ENCODE measurements around the gene CCDC159. TPM values are rescaled to one million over a fixed set of nuclear protein-coding genes. Genes with fewer than 3 reads are reported as not detected.
"Not testable (repeated sequence)": the region's sequence is repeated elsewhere in the genome, so short reads cannot be mapped to it uniquely, and the experiment has no call there.

The CCDC159 gene
- total and polyA plus RNA-seq, 2 donors, result 14.3 to 29.0 TPM

GRCh38 chr19:11325544-11325943, 20.8 kb upstream of the CCDC159 start:
- no peaks in the 10 kb centered on the region for H3K36me3 ChIP-seq (ENCODE audit: insufficient read depth)
- no peak overlapping the region for H3K27ac ChIP-seq (ENCODE audit: low read depth)
- WGBS, result 89% methylated on average over 7 of the region's 7 CpGs
- H3K4me3 ChIP-seq (ENCODE audit: low read depth, low read length), result no peak overlapping the region
- no peak for DNase-seq (ENCODE audit: extremely low spot score)
- H3K4me1 ChIP-seq (ENCODE audit: insufficient read depth), result no peaks in the 10 kb centered on the region

- no peak overlapping the region for H3K27ac ChIP-seq (ENCODE audit: low read depth)
- no peaks in the 10 kb centered on the region for H3K4me1 ChIP-seq (ENCODE audit: insufficient read depth)
- H3K36me3 ChIP-seq (ENCODE audit: insufficient read depth), result peaks cover under 1% of the 10 kb centered on the region
- no peak overlapping the region for H3K4me3 ChIP-seq (ENCODE audit: low read depth, low read length)
- no peak for DNase-seq (ENCODE audit: extremely low spot score)
- WGBS, result 60% methylated on average over 4 of the region's 4 CpGs
Measured at GRCh38 chr19:11330127-11330526, 16.2 kb upstream of the CCDC159 start.

- no peak for DNase-seq (ENCODE audit: extremely low spot score)
- Histone ChIP-seq H3K27ac (ENCODE audit: low read depth) (no peak overlapping the region), H3K36me3 (ENCODE audit: insufficient read depth) (peaks cover 8% of the 10 kb centered on the region), H3K4me3 (ENCODE audit: low read depth, low read length) (no peak overlapping the region), H3K4me1 (ENCODE audit: insufficient read depth) (no peaks in the 10 kb centered on the region)
- WGBS, result 75% methylated on average over 4 of the region's 4 CpGs
Measured at GRCh38 chr19:11331502-11331901, 14.8 kb upstream of the CCDC159 start.

DNA sequence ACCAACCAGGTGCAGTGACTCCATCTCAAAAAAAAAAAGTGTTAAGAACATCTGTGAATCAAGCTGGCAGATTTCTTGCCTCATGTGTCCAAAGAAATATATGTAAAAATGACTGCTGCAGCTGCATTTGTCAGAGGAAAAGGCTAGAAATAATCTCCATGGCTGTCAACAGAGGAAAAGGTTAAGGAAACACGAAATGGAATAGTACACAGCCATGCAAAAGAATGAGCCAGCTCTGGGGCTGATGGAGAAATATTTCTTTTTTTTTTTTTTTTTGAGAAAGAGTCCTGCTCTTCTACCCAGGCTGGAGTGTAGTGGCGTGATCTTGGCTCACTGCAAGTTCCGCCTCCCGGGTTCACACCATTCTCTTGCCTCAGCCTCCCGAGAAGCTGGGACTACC, 13.5 kb upstream of the CCDC159 start:
- WGBS, result 94% methylated on average over 5 of the region's 5 CpGs
- Histone ChIP-seq H3K27ac (ENCODE audit: low read depth) (no peak overlapping the region), H3K36me3 (ENCODE audit: insufficient read depth) (peaks cover 8% of the 10 kb centered on the region), H3K4me1 (ENCODE audit: insufficient read depth) (no peaks in the 10 kb centered on the region), H3K4me3 (ENCODE audit: low read depth, low read length) (no peak overlapping the region)
- DNase-seq (ENCODE audit: extremely low spot score), result no peak

- not testable (repeated sequence) for H3K4me3 ChIP-seq (ENCODE audit: low read depth, low read length); H3K36me3 ChIP-seq (ENCODE audit: insufficient read depth); DNase-seq (ENCODE audit: extremely low spot score); H3K4me1 ChIP-seq (ENCODE audit: insufficient read depth); H3K27ac ChIP-seq (ENCODE audit: low read depth)
- WGBS, result 85% methylated on average over 9 of the region's 9 CpGs
Measured at GRCh38 chr19:11333838-11334237, 12.5 kb upstream of the CCDC159 start.

DNA sequence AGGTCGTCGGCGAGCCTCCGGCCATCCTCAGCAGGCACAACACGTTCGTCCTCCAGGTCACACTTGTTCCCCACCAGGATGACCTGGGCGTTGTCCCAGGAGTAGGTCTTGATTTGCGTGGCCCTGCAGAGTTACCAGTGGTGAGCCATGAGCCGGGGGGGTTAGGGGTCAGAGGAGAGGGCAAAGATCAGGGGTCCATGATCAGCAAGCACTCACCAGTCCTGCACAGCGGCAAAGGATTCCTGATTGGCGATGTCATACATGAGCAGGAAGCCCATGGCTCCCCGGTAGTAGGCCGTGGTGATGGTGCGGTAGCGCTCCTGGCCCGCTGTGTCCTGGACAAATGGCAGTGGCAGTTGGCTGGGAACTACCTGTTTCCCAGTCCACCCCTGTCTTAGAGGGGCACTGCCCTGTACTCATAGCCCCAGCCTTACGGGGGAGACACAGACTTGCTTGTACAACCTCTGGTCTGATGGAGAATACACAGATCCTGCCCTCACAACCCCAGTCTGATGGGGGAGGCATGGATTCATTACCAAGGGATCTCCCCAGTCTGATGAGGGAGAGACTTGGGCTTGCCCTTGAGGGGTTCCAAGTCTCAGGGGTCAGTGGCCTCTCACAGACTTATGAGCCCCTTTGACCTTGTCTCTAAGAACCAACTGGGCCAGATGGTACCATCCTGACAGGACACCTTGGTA, 10.7 kb upstream of the CCDC159 start:
- no peak for DNase-seq (ENCODE audit: extremely low spot score)
- 96% methylated on average over 17 of the region's 17 CpGs for WGBS
- Histone ChIP-seq H3K27ac (ENCODE audit: low read depth) (no peak overlapping the region), H3K4me1 (ENCODE audit: insufficient read depth) (no peaks in the 10 kb centered on the region), H3K36me3 (ENCODE audit: insufficient read depth) (peaks cover 8% of the 10 kb centered on the region), H3K4me3 (ENCODE audit: low read depth, low read length) (no peak overlapping the region)

DNA sequence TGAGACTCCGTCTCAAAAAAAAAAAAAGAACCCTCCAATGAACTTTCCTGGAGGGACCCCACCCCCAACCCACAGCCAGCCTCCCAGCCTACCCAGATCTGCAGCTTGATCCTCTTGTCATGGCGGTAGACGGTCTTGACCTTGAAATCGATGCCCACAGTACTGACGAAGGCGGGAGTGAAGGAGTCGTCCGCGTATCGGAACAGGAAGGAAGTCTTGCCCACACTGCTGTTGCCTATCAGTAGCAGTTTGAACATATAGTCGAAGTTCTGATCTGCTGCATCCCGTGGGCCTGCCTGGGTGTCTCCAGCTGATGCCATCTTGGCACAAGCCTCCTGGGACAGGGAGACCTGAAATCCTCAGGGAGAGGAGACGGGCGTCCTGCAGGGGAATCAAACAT, 9.2 kb upstream of the CCDC159 start:
- Histone ChIP-seq H3K27ac (ENCODE audit: low read depth) (no peak overlapping the region), H3K36me3 (ENCODE audit: insufficient read depth) (peaks cover 8% of the 10 kb centered on the region), H3K4me1 (ENCODE audit: insufficient read depth) (no peaks in the 10 kb centered on the region), H3K4me3 (ENCODE audit: low read depth, low read length) (no peak overlapping the region)
- no peak for DNase-seq (ENCODE audit: extremely low spot score)
- 85% methylated on average over 14 of the region's 14 CpGs for WGBS

DNA sequence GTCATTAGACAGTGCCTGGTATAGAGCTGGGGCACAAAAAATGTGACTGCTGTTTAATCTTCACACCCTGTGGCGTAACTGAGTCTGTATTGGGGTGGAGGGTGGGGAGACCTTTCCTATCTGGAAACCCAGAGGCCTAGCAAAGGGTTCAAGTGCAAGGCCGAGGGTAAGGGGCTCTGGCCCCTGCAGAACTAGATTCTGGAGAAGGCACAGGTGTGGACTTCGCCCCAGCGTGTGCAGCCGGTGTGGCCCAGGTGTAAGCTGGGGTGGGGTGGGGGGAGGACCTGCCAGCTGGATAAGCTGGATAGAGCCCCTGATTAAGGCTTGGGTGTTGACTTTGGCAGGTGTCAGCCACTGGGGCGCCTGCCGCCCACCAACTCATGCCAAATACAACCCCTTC, 8.2 kb upstream of the CCDC159 start:
- WGBS, result 91% methylated on average over 7 of the region's 7 CpGs
- peaks cover 8% of the 10 kb centered on the region for H3K36me3 ChIP-seq (ENCODE audit: insufficient read depth)
- H3K4me1 ChIP-seq (ENCODE audit: insufficient read depth), result no peaks in the 10 kb centered on the region
- no peak overlapping the region for H3K27ac ChIP-seq (ENCODE audit: low read depth)
- no peak overlapping the region for H3K4me3 ChIP-seq (ENCODE audit: low read depth, low read length)
- DNase-seq (ENCODE audit: extremely low spot score), result no peak

DNA sequence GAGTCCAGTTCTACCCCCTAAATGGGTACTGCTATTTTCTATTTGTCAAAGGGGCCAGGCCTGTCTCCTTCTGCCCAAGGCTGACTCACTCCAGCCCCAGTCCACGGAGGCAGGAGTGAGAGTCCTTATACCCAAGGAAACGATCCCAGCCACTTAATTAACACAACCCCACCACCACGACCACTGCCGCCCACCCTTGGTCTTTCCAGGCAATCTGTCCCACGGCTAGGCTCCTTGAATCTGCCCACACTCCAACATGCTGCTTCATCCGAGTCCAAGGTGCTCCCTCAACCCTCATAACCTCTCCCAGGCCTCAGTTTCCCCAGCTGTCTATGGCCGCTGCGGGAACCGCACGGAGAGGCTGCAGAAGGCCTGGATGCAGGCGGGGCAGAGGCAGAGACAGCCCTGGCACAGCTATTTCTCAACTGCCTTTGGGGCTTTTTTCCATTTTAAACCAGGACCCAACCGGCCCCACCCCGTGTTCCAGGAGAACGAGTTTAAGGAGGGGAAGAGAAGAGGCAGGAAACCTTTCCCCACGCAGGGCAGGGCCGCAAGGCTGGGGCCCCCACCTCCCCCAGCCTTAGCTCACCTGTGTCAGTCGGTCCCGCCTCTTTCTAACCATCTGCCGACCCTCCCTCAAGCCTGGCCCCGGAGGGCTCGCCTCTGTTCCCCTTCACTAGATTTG, 7.6 kb upstream of the CCDC159 start:
- Histone ChIP-seq H3K27ac (ENCODE audit: low read depth) (peak overlapping the region; percentile 54), H3K36me3 (ENCODE audit: insufficient read depth) (peaks cover 8% of the 10 kb centered on the region), H3K4me3 (ENCODE audit: low read depth, low read length) (peak overlapping the region; percentile 89), H3K4me1 (ENCODE audit: insufficient read depth) (no peaks in the 10 kb centered on the region)
- no peak for DNase-seq (ENCODE audit: extremely low spot score)
- 30% methylated on average over 21 of the region's 21 CpGs for WGBS

GRCh38 chr19:11339254-11340098, 6.8 kb upstream of the CCDC159 start, which contains the start of gene RAB3D:
RAB3D (minus strand) TSS chr19:11339657; CDS start chr19:11337399, 2,258 bp downstream.
- WGBS, result 6% methylated on average over 53 of the region's 53 CpGs
- H3K4me3 ChIP-seq (ENCODE audit: low read depth, low read length), result peak within 1 kb of the TSS; percentile 89
- peaks cover 8% of the 10 kb centered on the region for H3K36me3 ChIP-seq (ENCODE audit: insufficient read depth)
- peak within 1 kb of the TSS; percentile 54 for H3K27ac ChIP-seq (ENCODE audit: low read depth)
- DNase-seq (ENCODE audit: extremely low spot score), result peak; percentile 75
- no peaks in the 10 kb centered on the region for H3K4me1 ChIP-seq (ENCODE audit: insufficient read depth)

GRCh38 chr19:11340099-11340467, 6.2 kb upstream of the CCDC159 start:
- not testable (repeated sequence) for H3K36me3 ChIP-seq (ENCODE audit: insufficient read depth); H3K27ac ChIP-seq (ENCODE audit: low read depth); H3K4me3 ChIP-seq (ENCODE audit: low read depth, low read length); H3K4me1 ChIP-seq (ENCODE audit: insufficient read depth); DNase-seq (ENCODE audit: extremely low spot score)
- WGBS, result 75% methylated on average over 8 of the region's 8 CpGs

DNA sequence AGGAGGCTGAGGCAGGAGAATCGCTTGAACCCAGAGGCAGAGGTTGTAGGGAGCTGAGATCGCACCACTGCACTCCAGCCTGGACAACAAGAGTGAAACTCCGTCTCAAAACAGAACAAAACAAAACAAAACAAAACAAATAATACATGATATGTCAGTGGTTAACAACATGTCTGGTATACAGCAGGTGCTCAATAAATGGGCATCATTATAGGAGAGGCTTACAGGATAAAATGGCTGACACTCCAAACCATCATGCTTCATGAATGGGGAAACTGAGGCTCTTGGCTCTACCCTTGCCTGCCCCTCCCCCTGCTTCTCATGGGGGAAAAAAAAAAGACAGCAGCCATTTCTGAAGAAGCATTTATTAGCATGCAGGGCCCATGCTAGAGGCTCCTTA, 3.9 kb upstream of the CCDC159 start:
- WGBS, result 95% methylated on average over 3 of the region's 3 CpGs
- Histone ChIP-seq H3K27ac (ENCODE audit: low read depth) (no peak overlapping the region), H3K4me3 (ENCODE audit: low read depth, low read length) (no peak overlapping the region), H3K4me1 (ENCODE audit: insufficient read depth) (no peaks in the 10 kb centered on the region), H3K36me3 (ENCODE audit: insufficient read depth) (no peaks in the 10 kb centered on the region)
- no peak for DNase-seq (ENCODE audit: extremely low spot score)

DNA sequence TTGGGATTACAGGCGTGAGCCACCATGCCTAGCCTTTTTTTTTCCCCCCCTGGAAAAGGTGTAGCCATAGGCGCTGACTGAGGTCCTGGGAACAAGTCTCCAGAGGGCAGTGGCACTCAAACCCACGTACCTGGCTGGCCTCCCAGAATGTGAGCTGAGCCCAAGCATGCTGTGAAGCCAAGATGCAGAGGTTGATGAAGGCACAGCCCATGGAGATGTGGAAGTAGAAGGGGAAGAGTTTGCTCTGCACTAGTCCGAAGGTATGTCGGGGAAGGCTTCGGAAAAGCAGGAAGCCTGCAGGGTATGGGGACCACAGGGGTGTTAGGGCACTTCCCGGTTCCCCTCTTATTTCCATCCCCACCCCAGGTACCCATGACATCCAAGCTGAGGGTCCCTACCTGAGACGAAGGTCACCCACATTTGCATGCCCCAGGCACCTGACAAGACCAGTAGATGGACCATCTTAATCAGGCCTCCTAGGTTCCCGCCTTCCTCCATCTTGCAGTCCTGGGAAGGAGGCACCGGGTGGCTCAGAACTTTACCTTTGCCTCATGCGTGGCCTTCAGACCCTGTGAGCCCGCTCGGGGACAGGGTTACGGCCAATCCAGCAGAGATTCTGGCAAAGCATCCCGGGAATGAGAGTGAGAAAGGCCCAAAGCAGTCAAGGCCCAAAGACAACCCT, 1.1 kb upstream of the CCDC159 start:
- no peak for DNase-seq (ENCODE audit: extremely low spot score)
- H3K36me3 ChIP-seq (ENCODE audit: insufficient read depth), result no peaks in the 10 kb centered on the region
- H3K4me1 ChIP-seq (ENCODE audit: insufficient read depth), result no peaks in the 10 kb centered on the region
- no peak overlapping the region for H3K27ac ChIP-seq (ENCODE audit: low read depth)
- 40% methylated on average over 15 of the region's 15 CpGs for WGBS
- peak overlapping the region; percentile 55 for H3K4me3 ChIP-seq (ENCODE audit: low read depth, low read length)

All from urinary bladder (tissue), 4 donors.